Activated CD4-positive, alpha-beta T cell treated with anti-CD3 and anti-CD28 coated beads, Interleukin-2, amount 10 ng/mL, durations not matched to agents 7 days and 5 days (primary cell): Measurements from ENCODE around the gene ELP4. TPM values are rescaled to one million over a fixed set of nuclear protein-coding genes. Genes with fewer than 3 reads are reported as not detected.

Source experiments
- CTCF ChIA-PET: fragments of 350-600 bp; sonication (Branson Sonifier 250); formaldehyde crosslinking; loops from one replicate; lab custom pipeline; 2021; ENCODE audit warnings: antibody characterized with exemption; lab: Charles Lee
- POLR2A ChIA-PET: fragments of 350-600 bp; sonication (Branson Sonifier 250); formaldehyde crosslinking; loops from one replicate; lab custom pipeline; 2021; ENCODE audit warnings: antibody characterized with exemption; lab: Charles Lee
- DNase-seq: peaks from one replicate; pipeline ENCODE4 v3.0.0-alpha.2; 2020
- H3K27ac Mint-ChIP-seq: one replicate; pipeline ENCODE4 v1.8.0; 2021; ENCODE audit warnings: mild to moderate bottlenecking, moderate library complexity, mixed read lengths
- H3K27me3 Mint-ChIP-seq: one replicate; pipeline ENCODE4 v1.8.0; 2021; ENCODE audit warnings: mixed read lengths
- H3K36me3 Mint-ChIP-seq: one replicate; pipeline ENCODE4 v1.8.0; 2021; ENCODE audit warnings: low read depth, mixed read lengths
- H3K4me1 Mint-ChIP-seq: one replicate; pipeline ENCODE4 v1.8.0; 2021; ENCODE audit warnings: mixed read lengths
- H3K4me3 Mint-ChIP-seq: one replicate; pipeline ENCODE4 v1.8.0; 2021; ENCODE audit warnings: mild to moderate bottlenecking, moderate library complexity, mixed read lengths
- H3K9me3 Mint-ChIP-seq: one replicate; pipeline ENCODE4 v1.8.0; 2021; ENCODE audit warnings: mixed read lengths
- total RNA-seq, 2 experiments: library from RNA; stranded (reverse); gene quantifications; one replicate each; pipeline ENCODE4 v1.2.3, GENCODE V29; 2021

The ELP4 gene
- total RNA-seq, 2 experiments from 2014 or later = 22.9 to 26.7 TPM

GRCh38 chr11:31780480-31780971, 271.0 kb downstream of the ELP4 start:
- Mint-ChIP-seq H3K4me3 (no peak overlapping the region), H3K27ac (no peak overlapping the region), H3K27me3 (no peaks in the 10 kb centered on the region), H3K4me1 (no peaks in the 10 kb centered on the region), H3K9me3 (no peaks in the 10 kb centered on the region), H3K36me3 (no peaks in the 10 kb centered on the region)
- no peak for DNase-seq
- ChIA-PET POLR2A (no interaction called here), CTCF (no interaction called here)

GRCh38 chr11:31782257-31782656, 272.7 kb downstream of the ELP4 start:
- H3K4me3 Mint-ChIP-seq = no peak overlapping the region
- CTCF ChIA-PET = no interaction called here

GRCh38 chr11:31783252-31783651, 273.7 kb downstream of the ELP4 start:
- ChIA-PET POLR2A (no interaction called here), CTCF (no interaction called here)
- no peak for DNase-seq
- Mint-ChIP-seq H3K27me3 (no peaks in the 10 kb centered on the region), H3K27ac (no peak overlapping the region), H3K4me3 (no peak overlapping the region), H3K36me3 (no peaks in the 10 kb centered on the region), H3K9me3 (no peaks in the 10 kb centered on the region), H3K4me1 (no peaks in the 10 kb centered on the region)

More at GRCh38 chr11:31782257-31782656, 272.7 kb downstream of the ELP4 start:
- Mint-ChIP-seq H3K4me1 (no peaks in the 10 kb centered on the region), H3K9me3 (no peaks in the 10 kb centered on the region), H3K36me3 (no peaks in the 10 kb centered on the region), H3K27me3 (no peaks in the 10 kb centered on the region), H3K27ac (no peak overlapping the region)
- POLR2A ChIA-PET = no interaction called here
- no peak for DNase-seq

GRCh38 chr11:31784611-31785010, 275.0 kb downstream of the ELP4 start:
- DNase-seq = no peak
- H3K36me3 Mint-ChIP-seq = no peaks in the 10 kb centered on the region
- ChIA-PET POLR2A (no interaction called here), CTCF (no interaction called here)
- H3K27ac Mint-ChIP-seq = no peak overlapping the region
- H3K9me3 Mint-ChIP-seq = no peaks in the 10 kb centered on the region
- H3K4me1 Mint-ChIP-seq = no peaks in the 10 kb centered on the region
- no peak overlapping the region for H3K4me3 Mint-ChIP-seq
- H3K27me3 Mint-ChIP-seq = no peaks in the 10 kb centered on the region

GRCh38 chr11:31786996-31787685, 277.6 kb downstream of the ELP4 start:
- no peak for DNase-seq
- Mint-ChIP-seq H3K27me3 (peaks cover 11% of the 10 kb centered on the region), H3K4me1 (no peaks in the 10 kb centered on the region), H3K9me3 (no peaks in the 10 kb centered on the region), H3K4me3 (no peak overlapping the region), H3K27ac (no peak overlapping the region), H3K36me3 (no peaks in the 10 kb centered on the region)
- POLR2A ChIA-PET = no interaction called here
- CTCF ChIA-PET = no interaction called here

- no peaks in the 10 kb centered on the region for H3K9me3 Mint-ChIP-seq
- no peak for DNase-seq
- no peaks in the 10 kb centered on the region for H3K36me3 Mint-ChIP-seq
- ChIA-PET CTCF (no interaction called here), POLR2A (no interaction called here)
- peaks cover 13% of the 10 kb centered on the region for H3K27me3 Mint-ChIP-seq
- H3K4me1 Mint-ChIP-seq = no peaks in the 10 kb centered on the region
- H3K27ac Mint-ChIP-seq = no peak overlapping the region
- no peak overlapping the region for H3K4me3 Mint-ChIP-seq
Measured at GRCh38 chr11:31788085-31788484, 278.5 kb downstream of the ELP4 start.

GRCh38 chr11:31790649-31791048, 281.1 kb downstream of the ELP4 start:
- H3K4me1 Mint-ChIP-seq = no peaks in the 10 kb centered on the region
- H3K9me3 Mint-ChIP-seq = no peaks in the 10 kb centered on the region
- H3K27ac Mint-ChIP-seq = no peak overlapping the region
- DNase-seq = no peak
- ChIA-PET POLR2A (no interaction called here), CTCF (no interaction called here)
- no peaks in the 10 kb centered on the region for H3K36me3 Mint-ChIP-seq
- peaks cover 25% of the 10 kb centered on the region for H3K27me3 Mint-ChIP-seq
- no peak overlapping the region for H3K4me3 Mint-ChIP-seq

GRCh38 chr11:31792036-31792435, 282.5 kb downstream of the ELP4 start:
- ChIA-PET CTCF (no interaction called here), POLR2A (no interaction called here)
- Mint-ChIP-seq H3K4me1 (no peaks in the 10 kb centered on the region), H3K27me3 (peaks cover 39% of the 10 kb centered on the region), H3K27ac (no peak overlapping the region), H3K36me3 (no peaks in the 10 kb centered on the region), H3K9me3 (no peaks in the 10 kb centered on the region), H3K4me3 (no peak overlapping the region)
- DNase-seq = no peak

- POLR2A ChIA-PET = no interaction called here
- CTCF ChIA-PET = no interaction called here
- Mint-ChIP-seq H3K4me3 (no peak overlapping the region), H3K36me3 (no peaks in the 10 kb centered on the region), H3K27ac (no peak overlapping the region), H3K9me3 (no peaks in the 10 kb centered on the region), H3K27me3 (peaks cover 42% of the 10 kb centered on the region), H3K4me1 (no peaks in the 10 kb centered on the region)
- no peak for DNase-seq
Measured at GRCh38 chr11:31792456-31792855, 282.9 kb downstream of the ELP4 start.

- CTCF ChIA-PET = no interaction called here
- DNase-seq = no peak
- H3K27me3 Mint-ChIP-seq = peaks cover 47% of the 10 kb centered on the region
- H3K4me1 Mint-ChIP-seq = peaks cover 4% of the 10 kb centered on the region
- POLR2A ChIA-PET = no interaction called here
- H3K4me3 Mint-ChIP-seq = no peak overlapping the region
- H3K9me3 Mint-ChIP-seq = no peaks in the 10 kb centered on the region
- H3K27ac Mint-ChIP-seq = no peak overlapping the region
- peaks cover 3% of the 10 kb centered on the region for H3K36me3 Mint-ChIP-seq
Measured at GRCh38 chr11:31793264-31793663, 283.7 kb downstream of the ELP4 start.

GRCh38 chr11:31794548-31794947, 285.0 kb downstream of the ELP4 start:
- DNase-seq = no peak
- Mint-ChIP-seq H3K4me1 (peaks cover 6% of the 10 kb centered on the region), H3K4me3 (no peak overlapping the region), H3K9me3 (no peaks in the 10 kb centered on the region), H3K36me3 (peaks cover 3% of the 10 kb centered on the region), H3K27me3 (peaks cover 57% of the 10 kb centered on the region), H3K27ac (no peak overlapping the region)
- POLR2A ChIA-PET = no interaction called here
- CTCF ChIA-PET = no interaction called here

GRCh38 chr11:31795706-31796498, 286.3 kb downstream of the ELP4 start:
- peaks cover 9% of the 10 kb centered on the region for H3K36me3 Mint-ChIP-seq
- ChIA-PET POLR2A (no interaction called here), CTCF (interaction anchor here (0.6 kb wide), 2 partner anchors 28 to 417 kb away, joined by 3 read pairs; no protein-coding TSS in a partner anchor)
- H3K27me3 Mint-ChIP-seq = peaks cover 65% of the 10 kb centered on the region
- no peak overlapping the region for H3K27ac Mint-ChIP-seq
- H3K9me3 Mint-ChIP-seq = no peaks in the 10 kb centered on the region
- no peak overlapping the region for H3K4me3 Mint-ChIP-seq
- peaks cover 14% of the 10 kb centered on the region for H3K4me1 Mint-ChIP-seq
- no peak for DNase-seq

- ChIA-PET POLR2A (no interaction called here), CTCF (no interaction called here)
- no peak overlapping the region for H3K27ac Mint-ChIP-seq
- DNase-seq = no peak
- peaks cover 68% of the 10 kb centered on the region for H3K27me3 Mint-ChIP-seq
- H3K9me3 Mint-ChIP-seq = no peaks in the 10 kb centered on the region
- H3K36me3 Mint-ChIP-seq = peaks cover 9% of the 10 kb centered on the region
- H3K4me3 Mint-ChIP-seq = no peak overlapping the region
- H3K4me1 Mint-ChIP-seq = peaks cover 14% of the 10 kb centered on the region
Measured at GRCh38 chr11:31796499-31797189, 287.1 kb downstream of the ELP4 start.
